ENCODE data around the gene URB2.

URB2 gene

DNA sequence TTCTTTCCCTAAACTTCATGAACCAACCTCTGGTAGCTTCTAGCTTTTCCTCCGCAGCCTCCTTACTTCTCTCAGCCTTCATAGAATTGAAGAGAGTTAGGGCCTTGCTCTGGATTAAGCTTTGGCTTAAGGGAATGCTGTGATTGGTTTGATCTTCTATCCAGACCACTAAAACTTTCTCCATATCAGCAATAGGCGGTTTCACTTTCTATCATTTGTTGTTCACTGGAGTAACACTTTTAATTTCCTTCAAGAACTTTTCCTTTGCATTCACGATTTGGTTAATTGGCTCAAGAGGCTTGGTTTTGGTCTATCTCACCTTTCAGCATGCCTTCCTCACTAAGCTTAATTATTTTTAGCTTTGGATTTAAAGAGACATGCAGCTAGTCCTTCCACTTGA lies 5.1 kb downstream of the URB2 start:
- TF ChIP-seq, protein P1, sequence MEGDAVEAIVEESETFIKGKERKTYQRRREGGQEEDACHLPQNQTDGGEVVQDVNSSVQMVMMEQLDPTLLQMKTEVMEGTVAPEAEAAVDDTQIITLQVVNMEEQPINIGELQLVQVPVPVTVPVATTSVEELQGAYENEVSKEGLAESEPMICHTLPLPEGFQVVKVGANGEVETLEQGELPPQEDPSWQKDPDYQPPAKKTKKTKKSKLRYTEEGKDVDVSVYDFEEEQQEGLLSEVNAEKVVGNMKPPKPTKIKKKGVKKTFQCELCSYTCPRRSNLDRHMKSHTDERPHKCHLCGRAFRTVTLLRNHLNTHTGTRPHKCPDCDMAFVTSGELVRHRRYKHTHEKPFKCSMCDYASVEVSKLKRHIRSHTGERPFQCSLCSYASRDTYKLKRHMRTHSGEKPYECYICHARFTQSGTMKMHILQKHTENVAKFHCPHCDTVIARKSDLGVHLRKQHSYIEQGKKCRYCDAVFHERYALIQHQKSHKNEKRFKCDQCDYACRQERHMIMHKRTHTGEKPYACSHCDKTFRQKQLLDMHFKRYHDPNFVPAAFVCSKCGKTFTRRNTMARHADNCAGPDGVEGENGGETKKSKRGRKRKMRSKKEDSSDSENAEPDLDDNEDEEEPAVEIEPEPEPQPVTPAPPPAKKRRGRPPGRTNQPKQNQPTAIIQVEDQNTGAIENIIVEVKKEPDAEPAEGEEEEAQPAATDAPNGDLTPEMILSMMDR (IDR thresholded peaks at IDR 0.05; ENCODE audit: control insufficient read depth, extremely low read depth, insufficient read depth) = no peak
- H3K4me3 ChIP-seq (ENCODE audit: low read depth, low read length) = no peak overlapping the region
- DNase-seq (ENCODE audit: low read depth) = no peak

DNA sequence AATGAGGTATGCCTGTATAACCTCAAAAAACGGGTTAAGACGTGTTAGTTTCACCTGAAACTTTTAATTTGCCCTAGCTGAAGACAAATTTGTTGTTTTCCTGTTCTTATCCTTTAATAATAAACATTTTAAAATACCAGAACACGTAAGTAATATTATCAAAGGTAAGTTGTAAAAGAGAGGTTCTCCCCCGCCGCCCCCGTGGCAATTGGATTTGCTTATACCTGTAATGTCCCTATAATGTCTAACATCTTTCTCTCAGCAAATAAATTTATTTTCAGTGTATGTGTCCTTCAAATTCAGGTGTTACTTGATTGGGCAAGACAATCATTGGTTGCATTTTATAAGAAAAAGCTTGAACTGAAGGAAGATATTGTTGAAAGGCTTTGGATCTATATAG lies 5.9 kb downstream of the URB2 start:
- TF ChIP-seq, protein P1 (IDR thresholded peaks at IDR 0.05; ENCODE audit: control insufficient read depth, extremely low read depth, insufficient read depth) = no peak
- H3K4me3 ChIP-seq (ENCODE audit: low read depth, low read length) = no peak overlapping the region
- no peak for DNase-seq (ENCODE audit: low read depth)

DNA sequence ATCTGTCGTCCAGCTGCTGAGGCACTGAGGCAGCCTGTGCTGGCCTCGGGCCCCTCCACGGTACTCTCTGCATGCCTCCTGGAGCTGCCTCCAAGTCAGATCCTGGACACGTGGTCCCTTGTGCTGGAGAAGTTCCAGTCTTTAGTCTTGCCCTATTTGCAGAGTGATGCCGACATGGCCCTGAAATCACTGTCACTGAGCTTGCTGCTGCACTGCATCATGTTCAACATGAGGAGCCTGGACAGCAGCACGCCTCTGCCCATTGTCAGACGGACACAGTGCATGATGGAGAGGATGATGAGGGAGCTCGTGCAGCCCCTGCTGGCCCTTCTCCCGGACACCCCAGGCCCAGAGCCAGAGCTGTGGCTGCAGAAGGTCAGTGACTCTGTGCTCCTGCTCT lies 10.0 kb downstream of the URB2 start:
- no peak overlapping the region for H3K4me3 ChIP-seq (ENCODE audit: low read depth, low read length)
- DNase-seq (ENCODE audit: low read depth) = no peak
- TF ChIP-seq, protein P1 (IDR thresholded peaks at IDR 0.05; ENCODE audit: control insufficient read depth, extremely low read depth, insufficient read depth) = no peak

DNA sequence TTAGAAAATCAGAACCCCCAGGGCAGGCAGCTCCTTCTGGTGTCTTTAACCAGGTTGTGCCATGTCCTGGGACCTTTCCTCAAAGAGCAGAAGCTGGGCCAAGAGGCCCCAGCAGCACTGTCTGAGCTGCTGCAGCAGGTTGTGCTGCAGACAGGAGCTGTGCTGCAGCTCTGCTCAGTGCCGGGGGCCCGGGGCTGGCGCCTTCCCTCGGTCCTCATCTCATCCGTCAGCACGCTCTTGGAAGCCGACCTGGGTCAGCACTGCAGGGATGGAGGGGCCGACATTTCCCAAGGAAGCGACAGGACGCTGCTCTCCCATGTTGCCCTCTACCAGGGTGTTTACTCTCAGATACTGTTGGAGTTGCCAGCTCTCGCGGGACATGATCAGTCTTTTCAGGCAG lies 11.7 kb downstream of the URB2 start:
- DNase-seq (ENCODE audit: low read depth) = no peak
- TF ChIP-seq, protein P1 (IDR thresholded peaks at IDR 0.05; ENCODE audit: control insufficient read depth, extremely low read depth, insufficient read depth) = no peak
- no peak overlapping the region for H3K4me3 ChIP-seq (ENCODE audit: low read depth, low read length)

DNA sequence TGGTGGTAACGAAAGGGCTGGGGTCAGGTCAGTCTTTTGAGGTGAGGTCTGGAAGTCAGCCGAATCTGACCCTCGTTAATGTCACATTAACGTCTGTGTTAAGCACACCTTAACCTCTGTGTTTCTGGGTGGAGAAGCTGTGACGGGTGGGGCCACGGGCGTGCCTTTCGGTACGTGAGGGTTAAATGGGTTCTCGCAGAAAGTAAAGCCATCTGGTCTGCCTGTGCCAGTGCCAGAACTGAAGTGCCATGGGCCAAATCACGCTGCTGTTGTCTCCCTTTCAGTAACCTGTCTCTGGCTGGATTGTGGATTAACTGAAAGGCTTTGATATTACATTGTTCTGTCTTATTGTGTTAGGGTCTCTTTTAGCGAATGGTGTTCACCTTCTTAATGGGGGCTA lies 14.4 kb downstream of the URB2 start:
- TF ChIP-seq, protein P1 (IDR thresholded peaks at IDR 0.05; ENCODE audit: control insufficient read depth, extremely low read depth, insufficient read depth) = no peak
- DNase-seq (ENCODE audit: low read depth) = no peak
- no peak overlapping the region for H3K4me3 ChIP-seq (ENCODE audit: low read depth, low read length)

DNA sequence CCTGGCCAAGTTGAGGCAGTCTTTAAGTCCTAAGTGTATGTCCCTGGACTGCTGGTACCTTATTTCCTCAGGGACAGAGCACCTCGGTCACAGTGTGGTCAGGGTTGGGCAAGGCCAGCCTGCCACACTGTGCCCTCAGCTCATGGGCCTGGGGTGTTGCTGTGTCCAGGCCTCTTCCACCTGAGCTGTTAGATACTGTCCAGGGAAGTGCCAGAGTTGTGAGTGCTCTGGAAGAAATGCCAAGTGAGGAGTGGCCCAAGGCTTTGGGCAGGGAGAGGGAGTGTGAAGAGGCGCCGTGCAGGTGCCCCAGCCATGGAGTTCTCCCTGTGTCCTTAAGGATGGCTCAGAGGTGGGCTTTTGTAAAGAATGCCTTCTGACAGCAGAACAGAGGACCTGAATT lies 15.3 kb downstream of the URB2 start:
- H3K4me3 ChIP-seq (ENCODE audit: low read depth, low read length) = no peak overlapping the region
- DNase-seq (ENCODE audit: low read depth) = no peak
- TF ChIP-seq, protein P1 (IDR thresholded peaks at IDR 0.05; ENCODE audit: control insufficient read depth, extremely low read depth, insufficient read depth) = no peak

DNA sequence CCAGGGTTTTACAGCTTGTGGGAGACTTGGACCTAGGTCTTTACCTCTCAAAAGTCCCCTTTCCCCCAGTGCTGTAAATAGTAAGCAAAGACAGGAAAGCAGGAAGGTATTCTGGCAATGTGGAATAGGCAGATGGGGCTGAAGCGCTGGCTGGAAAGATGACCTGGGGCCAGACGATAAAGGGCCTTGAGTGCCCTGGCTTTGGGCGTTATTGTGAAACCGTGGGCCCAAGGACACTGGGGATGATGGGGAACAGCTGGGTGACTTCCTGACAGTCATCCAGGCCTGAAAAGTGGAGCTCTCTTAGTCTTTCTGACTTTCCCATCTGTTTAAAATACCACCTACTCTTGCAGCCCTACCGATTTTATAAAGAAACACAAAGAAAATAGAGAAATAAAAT lies 16.3 kb downstream of the URB2 start:
- DNase-seq (ENCODE audit: low read depth) = no peak
- TF ChIP-seq, protein P1 (IDR thresholded peaks at IDR 0.05; ENCODE audit: control insufficient read depth, extremely low read depth, insufficient read depth) = no peak
- H3K4me3 ChIP-seq (ENCODE audit: low read depth, low read length) = no peak overlapping the region
